A673 (cell line): ENCODE results near the gene ALDH9A1.

Experiments used
- EZH2 ChIP-seq: fragments of 200-600 bp; sonication (generic); IDR thresholded peaks from 2 replicates; pipeline ENCODE4 v1.6.1; 2017; ENCODE audit warnings: borderline replicate concordance, low read depth, mild to moderate bottlenecking, mixed read lengths, antibody characterized with exemption, low read length; ENCODE audit not compliant: poor library complexity, severe bottlenecking
- TF ChIP-seq, protein P1 (sequence below): fragments of 300-800, 200-600 bp; sonication (generic); conservative IDR thresholded peaks from 2 replicates; pipeline ENCODE4 v1.5.1; 2017; ENCODE audit warnings: low read depth, mild to moderate bottlenecking, antibody characterized with exemption, low read length, moderate library complexity, mixed read lengths

DNA sequence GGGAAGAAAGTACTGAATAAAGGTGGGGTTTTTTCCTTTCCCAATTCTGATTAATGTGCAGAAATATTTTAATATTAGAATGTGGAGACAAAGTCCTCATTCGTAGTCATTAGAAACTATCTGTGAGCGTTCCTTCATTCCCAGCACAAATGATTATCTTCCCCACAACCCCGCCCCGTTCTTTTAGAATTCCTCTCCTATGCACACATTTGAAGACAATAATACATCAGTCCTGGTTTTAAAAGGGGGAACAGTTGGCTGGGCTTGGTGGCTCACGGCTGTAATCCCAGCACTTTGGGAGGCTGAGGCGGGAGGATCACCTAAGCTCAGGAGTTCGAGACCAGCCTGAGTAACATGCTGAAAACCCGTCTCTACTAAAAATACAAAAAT lies 876 bp downstream of the ALDH9A1 start:
- TF ChIP-seq, protein P1, sequence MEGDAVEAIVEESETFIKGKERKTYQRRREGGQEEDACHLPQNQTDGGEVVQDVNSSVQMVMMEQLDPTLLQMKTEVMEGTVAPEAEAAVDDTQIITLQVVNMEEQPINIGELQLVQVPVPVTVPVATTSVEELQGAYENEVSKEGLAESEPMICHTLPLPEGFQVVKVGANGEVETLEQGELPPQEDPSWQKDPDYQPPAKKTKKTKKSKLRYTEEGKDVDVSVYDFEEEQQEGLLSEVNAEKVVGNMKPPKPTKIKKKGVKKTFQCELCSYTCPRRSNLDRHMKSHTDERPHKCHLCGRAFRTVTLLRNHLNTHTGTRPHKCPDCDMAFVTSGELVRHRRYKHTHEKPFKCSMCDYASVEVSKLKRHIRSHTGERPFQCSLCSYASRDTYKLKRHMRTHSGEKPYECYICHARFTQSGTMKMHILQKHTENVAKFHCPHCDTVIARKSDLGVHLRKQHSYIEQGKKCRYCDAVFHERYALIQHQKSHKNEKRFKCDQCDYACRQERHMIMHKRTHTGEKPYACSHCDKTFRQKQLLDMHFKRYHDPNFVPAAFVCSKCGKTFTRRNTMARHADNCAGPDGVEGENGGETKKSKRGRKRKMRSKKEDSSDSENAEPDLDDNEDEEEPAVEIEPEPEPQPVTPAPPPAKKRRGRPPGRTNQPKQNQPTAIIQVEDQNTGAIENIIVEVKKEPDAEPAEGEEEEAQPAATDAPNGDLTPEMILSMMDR: no peak
- no peak for TF ChIP-seq EZH2
